Measurements from ENCODE around the gene DOK7. TPM values are rescaled to one million over a fixed set of nuclear protein-coding genes. Genes with fewer than 3 reads are reported as not detected.

Gene DOK7
- total RNA-seq, 2 experiments from 2014 or later: not detected

- peak; percentile 44 for DNase-seq
- CTCF ChIA-PET: no interaction called here
- H3K27ac Mint-ChIP-seq: no peak overlapping the region
These were observed 26.1 kb upstream of the DOK7 start for GRCh38 chr4:3436798-3437581.

GRCh38 chr4:3437582-3437936 lies 25.5 kb upstream of the DOK7 start:
- no peaks in the 10 kb centered on the region for H3K36me3 Mint-ChIP-seq (ENCODE audit: low read depth)
- H3K27me3 Mint-ChIP-seq: no peaks in the 10 kb centered on the region
- no peak overlapping the region for H3K4me3 Mint-ChIP-seq
- H3K4me1 Mint-ChIP-seq (ENCODE audit: low read depth): no peaks in the 10 kb centered on the region
- ChIA-PET CTCF (no interaction called here), POLR2A (no interaction called here)
- H3K27ac Mint-ChIP-seq: no peak overlapping the region
- no peak for TF ChIP-seq CTCF (IDR thresholded peaks at IDR 0.05)
- no peaks in the 10 kb centered on the region for H3K9me3 Mint-ChIP-seq
- DNase-seq: no peak
- ATAC-seq: no peak
- intact Hi-C loops (cut with micrococcal nuclease): no loop called here

More at GRCh38 chr4:3436798-3437581, 26.1 kb upstream of the DOK7 start:
- POLR2A ChIA-PET: no interaction called here
- Mint-ChIP-seq H3K9me3 (no peaks in the 10 kb centered on the region), H3K4me3 (no peak overlapping the region), H3K36me3 (ENCODE audit: low read depth) (no peaks in the 10 kb centered on the region), H3K4me1 (ENCODE audit: low read depth) (no peaks in the 10 kb centered on the region), H3K27me3 (no peaks in the 10 kb centered on the region)
- no peak for TF ChIP-seq CTCF (IDR thresholded peaks at IDR 0.05)
- intact Hi-C loops (cut with micrococcal nuclease): no loop called here
- ATAC-seq: peak; percentile 85

- H3K27ac Mint-ChIP-seq: no peak overlapping the region
- POLR2A ChIA-PET: no interaction called here
- TF ChIP-seq CTCF (IDR thresholded peaks at IDR 0.05): no peak
- no peaks in the 10 kb centered on the region for H3K4me1 Mint-ChIP-seq (ENCODE audit: low read depth)
- DNase-seq (no peak), ATAC-seq (no peak)
- H3K27me3 Mint-ChIP-seq: no peaks in the 10 kb centered on the region
- no peaks in the 10 kb centered on the region for H3K36me3 Mint-ChIP-seq (ENCODE audit: low read depth)
- intact Hi-C loops (cut with micrococcal nuclease): no loop called here
- no peak overlapping the region for H3K4me3 Mint-ChIP-seq
- CTCF ChIA-PET: no interaction called here
- H3K9me3 Mint-ChIP-seq: no peaks in the 10 kb centered on the region
These were observed 24.9 kb upstream of the DOK7 start for GRCh38 chr4:3437998-3438846.

GRCh38 chr4:3438847-3439180 lies 24.3 kb upstream of the DOK7 start:
- no peak for TF ChIP-seq CTCF (IDR thresholded peaks at IDR 0.05)
- no peak for ATAC-seq
- Mint-ChIP-seq H3K4me3 (no peak overlapping the region), H3K9me3 (no peaks in the 10 kb centered on the region), H3K4me1 (ENCODE audit: low read depth) (no peaks in the 10 kb centered on the region), H3K27ac (no peak overlapping the region), H3K36me3 (ENCODE audit: low read depth) (no peaks in the 10 kb centered on the region), H3K27me3 (no peaks in the 10 kb centered on the region)
- ChIA-PET CTCF (no interaction called here), POLR2A (no interaction called here)
- intact Hi-C loops (cut with micrococcal nuclease): no loop called here
- no peak for DNase-seq

GRCh38 chr4:3439391-3439790 lies 23.7 kb upstream of the DOK7 start:
- H3K4me3 Mint-ChIP-seq: no peak overlapping the region
- no peak for TF ChIP-seq CTCF (IDR thresholded peaks at IDR 0.05)
- intact Hi-C loops (cut with micrococcal nuclease): no loop called here
- H3K9me3 Mint-ChIP-seq: no peaks in the 10 kb centered on the region
- POLR2A ChIA-PET: no interaction called here
- no peaks in the 10 kb centered on the region for H3K27me3 Mint-ChIP-seq
- H3K36me3 Mint-ChIP-seq (ENCODE audit: low read depth): no peaks in the 10 kb centered on the region
- H3K27ac Mint-ChIP-seq: no peak overlapping the region
- DNase-seq (no peak), ATAC-seq (no peak)
- CTCF ChIA-PET: no interaction called here
- no peaks in the 10 kb centered on the region for H3K4me1 Mint-ChIP-seq (ENCODE audit: low read depth)
